ENCODE measurements around the gene SLC1A5.
A peak's percentile ranks its signal among the peaks of the same experiment; 100 is the strongest.

SLC1A5 gene

GRCh38 chr19:46736531-46737297, 51.7 kb downstream of the SLC1A5 start:
- DNase-seq (ENCODE audit: extremely low read depth, low read depth): no peak
- no peak for TF ChIP-seq CTCF (IDR thresholded peaks at IDR 0.05; ENCODE audit: low read depth, low read length)

- no peak for TF ChIP-seq CTCF (IDR thresholded peaks at IDR 0.05; ENCODE audit: low read depth, low read length)
- no peak for DNase-seq (ENCODE audit: extremely low read depth, low read depth)
Observed at GRCh38 chr19:46733690-46734292, 54.6 kb downstream of the SLC1A5 start.

- no peak for TF ChIP-seq CTCF (IDR thresholded peaks at IDR 0.05; ENCODE audit: low read depth, low read length)
- no peak for DNase-seq (ENCODE audit: extremely low read depth, low read depth)
Observed at GRCh38 chr19:46732966-46733689, 55.3 kb downstream of the SLC1A5 start.

GRCh38 chr19:46732172-46732938, 56.0 kb downstream of the SLC1A5 start:
- TF ChIP-seq CTCF (IDR thresholded peaks at IDR 0.05; ENCODE audit: low read depth, low read length): no peak
- DNase-seq (ENCODE audit: extremely low read depth, low read depth): no peak

- DNase-seq (ENCODE audit: extremely low read depth, low read depth): no peak
- TF ChIP-seq CTCF (IDR thresholded peaks at IDR 0.05; ENCODE audit: low read depth, low read length): no peak
Observed at GRCh38 chr19:46731584-46731983, 56.8 kb downstream of the SLC1A5 start.

- peak; percentile 40 for DNase-seq (ENCODE audit: extremely low read depth, low read depth)
- TF ChIP-seq CTCF (IDR thresholded peaks at IDR 0.05; ENCODE audit: low read depth, low read length): no peak
Observed at GRCh38 chr19:46731007-46731501, 57.3 kb downstream of the SLC1A5 start.
